ENCODE measurements around the gene LAMA3. TPM values are rescaled to one million over a fixed set of nuclear protein-coding genes. Genes with fewer than 3 reads are reported as not detected.

The LAMA3 gene
- total RNA-seq, 1 experiment from 2014 or later: 8.1 TPM

DNA sequence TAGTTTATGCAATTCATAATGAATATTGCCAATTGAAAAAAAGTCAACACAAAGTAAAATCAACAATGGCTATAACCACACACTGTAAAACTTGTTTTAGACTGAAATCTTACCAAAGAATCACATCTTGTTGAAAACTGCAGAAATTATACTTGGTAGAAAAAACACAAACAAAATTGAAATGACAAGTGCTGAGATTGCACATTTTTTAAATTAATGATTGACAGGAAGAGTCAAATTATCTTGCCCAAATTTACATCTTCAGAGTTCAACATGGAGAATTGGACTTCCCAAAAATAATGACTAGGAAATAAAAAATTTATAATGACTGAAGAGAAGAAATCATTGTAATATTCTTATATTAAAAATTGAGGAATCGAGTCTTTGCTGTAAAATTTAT lies 240.7 kb downstream of the LAMA3 start:
- no peak for DNase-seq (ENCODE audit: low read depth, low spot score)
- in situ Hi-C loops (cut with HindIII; ENCODE audit: low pct_unique_long_range_greater_than_20kb, low sequenced_read_pairs): no loop called here
- ATAC-seq: no peak
- Histone ChIP-seq H3K27ac (ENCODE audit: low read length) (no peak overlapping the region), H3K4me3 (ENCODE audit: low read depth in 2 of 2, low read length in 2 of 2) (no peak overlapping the region), H3K27me3 (ENCODE audit: control insufficient read depth, insufficient read depth, low read length) (no peaks in the 10 kb centered on the region), H3K36me3 (ENCODE audit: control insufficient read depth, insufficient read depth, low read length) (no peaks in the 10 kb centered on the region), H3K4me1 (ENCODE audit: control insufficient read depth, insufficient read depth, low read length) (no peaks in the 10 kb centered on the region), H3K9me3 (ENCODE audit: control insufficient read depth, insufficient read depth, low read depth, low read length) (no peaks in the 10 kb centered on the region)
- ChIA-PET POLR2A (no interaction called here), CTCF (no interaction called here)
- intact Hi-C loops (cut with micrococcal nuclease; ENCODE audit: unreplicated experiment): no loop called here
- TF ChIP-seq SIN3A (IDR thresholded peaks at IDR 0.05; ENCODE audit: borderline replicate concordance, insufficient read depth, low read depth, low read length) (no peak), TCF7L2 (IDR thresholded peaks at IDR 0.05; ENCODE audit: low read depth, low read length) (no peak), POLR2AphosphoS5 (IDR thresholded peaks at IDR 0.05; ENCODE audit: low read depth, low read length) (no peak)
- TF ChIP-seq, protein P1, sequence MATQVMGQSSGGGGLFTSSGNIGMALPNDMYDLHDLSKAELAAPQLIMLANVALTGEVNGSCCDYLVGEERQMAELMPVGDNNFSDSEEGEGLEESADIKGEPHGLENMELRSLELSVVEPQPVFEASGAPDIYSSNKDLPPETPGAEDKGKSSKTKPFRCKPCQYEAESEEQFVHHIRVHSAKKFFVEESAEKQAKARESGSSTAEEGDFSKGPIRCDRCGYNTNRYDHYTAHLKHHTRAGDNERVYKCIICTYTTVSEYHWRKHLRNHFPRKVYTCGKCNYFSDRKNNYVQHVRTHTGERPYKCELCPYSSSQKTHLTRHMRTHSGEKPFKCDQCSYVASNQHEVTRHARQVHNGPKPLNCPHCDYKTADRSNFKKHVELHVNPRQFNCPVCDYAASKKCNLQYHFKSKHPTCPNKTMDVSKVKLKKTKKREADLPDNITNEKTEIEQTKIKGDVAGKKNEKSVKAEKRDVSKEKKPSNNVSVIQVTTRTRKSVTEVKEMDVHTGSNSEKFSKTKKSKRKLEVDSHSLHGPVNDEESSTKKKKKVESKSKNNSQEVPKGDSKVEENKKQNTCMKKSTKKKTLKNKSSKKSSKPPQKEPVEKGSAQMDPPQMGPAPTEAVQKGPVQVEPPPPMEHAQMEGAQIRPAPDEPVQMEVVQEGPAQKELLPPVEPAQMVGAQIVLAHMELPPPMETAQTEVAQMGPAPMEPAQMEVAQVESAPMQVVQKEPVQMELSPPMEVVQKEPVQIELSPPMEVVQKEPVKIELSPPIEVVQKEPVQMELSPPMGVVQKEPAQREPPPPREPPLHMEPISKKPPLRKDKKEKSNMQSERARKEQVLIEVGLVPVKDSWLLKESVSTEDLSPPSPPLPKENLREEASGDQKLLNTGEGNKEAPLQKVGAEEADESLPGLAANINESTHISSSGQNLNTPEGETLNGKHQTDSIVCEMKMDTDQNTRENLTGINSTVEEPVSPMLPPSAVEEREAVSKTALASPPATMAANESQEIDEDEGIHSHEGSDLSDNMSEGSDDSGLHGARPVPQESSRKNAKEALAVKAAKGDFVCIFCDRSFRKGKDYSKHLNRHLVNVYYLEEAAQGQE (IDR thresholded peaks at IDR 0.05; ENCODE audit: insufficient read depth in 1 of 2, low read depth in 2 of 2, low read length in 1 of 2): no peak
- TF ChIP-seq, protein P2, sequence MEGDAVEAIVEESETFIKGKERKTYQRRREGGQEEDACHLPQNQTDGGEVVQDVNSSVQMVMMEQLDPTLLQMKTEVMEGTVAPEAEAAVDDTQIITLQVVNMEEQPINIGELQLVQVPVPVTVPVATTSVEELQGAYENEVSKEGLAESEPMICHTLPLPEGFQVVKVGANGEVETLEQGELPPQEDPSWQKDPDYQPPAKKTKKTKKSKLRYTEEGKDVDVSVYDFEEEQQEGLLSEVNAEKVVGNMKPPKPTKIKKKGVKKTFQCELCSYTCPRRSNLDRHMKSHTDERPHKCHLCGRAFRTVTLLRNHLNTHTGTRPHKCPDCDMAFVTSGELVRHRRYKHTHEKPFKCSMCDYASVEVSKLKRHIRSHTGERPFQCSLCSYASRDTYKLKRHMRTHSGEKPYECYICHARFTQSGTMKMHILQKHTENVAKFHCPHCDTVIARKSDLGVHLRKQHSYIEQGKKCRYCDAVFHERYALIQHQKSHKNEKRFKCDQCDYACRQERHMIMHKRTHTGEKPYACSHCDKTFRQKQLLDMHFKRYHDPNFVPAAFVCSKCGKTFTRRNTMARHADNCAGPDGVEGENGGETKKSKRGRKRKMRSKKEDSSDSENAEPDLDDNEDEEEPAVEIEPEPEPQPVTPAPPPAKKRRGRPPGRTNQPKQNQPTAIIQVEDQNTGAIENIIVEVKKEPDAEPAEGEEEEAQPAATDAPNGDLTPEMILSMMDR (IDR thresholded peaks at IDR 0.05): no peak
- no TSS peak for BruUV-seq (replicated peaks)

DNA sequence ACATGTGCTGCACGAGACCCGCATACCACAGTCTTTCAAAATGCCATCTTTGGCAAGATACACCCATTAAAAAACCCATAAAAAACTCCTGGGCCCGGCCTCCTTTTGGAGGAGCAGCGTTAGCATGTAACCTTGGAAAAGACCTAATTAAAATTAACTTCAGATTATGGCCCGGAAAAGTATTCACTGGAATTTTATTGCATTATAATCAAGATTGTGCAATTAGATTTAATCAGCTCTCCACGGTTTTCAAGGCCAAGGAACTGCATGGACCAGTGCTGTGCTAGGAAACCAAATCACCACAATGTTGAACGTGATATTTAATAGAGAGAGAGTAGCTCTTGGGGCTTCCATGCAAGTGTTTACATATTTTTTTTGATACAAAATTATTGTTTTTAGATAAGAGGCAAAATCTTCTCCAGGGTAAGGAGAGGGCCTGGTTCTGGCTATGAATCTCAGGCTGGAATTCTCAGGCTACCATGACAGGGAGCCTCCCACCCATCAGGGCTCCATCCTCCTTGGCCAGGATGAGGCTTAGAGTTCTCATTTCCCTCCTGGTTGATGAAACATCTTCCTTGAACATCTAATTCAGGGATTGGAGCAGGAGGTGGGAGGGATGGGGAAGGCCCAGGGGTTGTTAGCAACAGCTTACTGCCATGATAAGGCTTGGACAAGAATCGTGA lies 243.3 kb downstream of the LAMA3 start:
- ChIA-PET POLR2A (no interaction called here), CTCF (interaction anchor here (0.6 kb wide), 1 partner anchor 206 kb away, joined by 5 read pairs; the partner anchor contains the start of gene CABYR)
- Histone ChIP-seq H3K27ac (ENCODE audit: low read length) (no peak overlapping the region), H3K27me3 (ENCODE audit: control insufficient read depth, insufficient read depth, low read length) (no peaks in the 10 kb centered on the region), H3K4me1 (ENCODE audit: control insufficient read depth, insufficient read depth, low read length) (no peaks in the 10 kb centered on the region), H3K36me3 (ENCODE audit: control insufficient read depth, insufficient read depth, low read length) (no peaks in the 10 kb centered on the region), H3K9me3 (ENCODE audit: control insufficient read depth, insufficient read depth, low read depth, low read length) (no peaks in the 10 kb centered on the region), H3K4me3 (ENCODE audit: low read depth in 2 of 2, low read length in 2 of 2) (no peak overlapping the region)
- in situ Hi-C loops (cut with HindIII; ENCODE audit: low pct_unique_long_range_greater_than_20kb, low sequenced_read_pairs) (no loop called here), intact Hi-C loops (cut with micrococcal nuclease; ENCODE audit: unreplicated experiment) (no loop called here)
- ATAC-seq (no peak), DNase-seq (ENCODE audit: low read depth, low spot score) (no peak)
- no peak for TF ChIP-seq TCF7L2 (IDR thresholded peaks at IDR 0.05; ENCODE audit: low read depth, low read length)
- TF ChIP-seq SIN3A (IDR thresholded peaks at IDR 0.05; ENCODE audit: borderline replicate concordance, insufficient read depth, low read depth, low read length): no peak
- no TSS peak for BruUV-seq (replicated peaks)

DNA sequence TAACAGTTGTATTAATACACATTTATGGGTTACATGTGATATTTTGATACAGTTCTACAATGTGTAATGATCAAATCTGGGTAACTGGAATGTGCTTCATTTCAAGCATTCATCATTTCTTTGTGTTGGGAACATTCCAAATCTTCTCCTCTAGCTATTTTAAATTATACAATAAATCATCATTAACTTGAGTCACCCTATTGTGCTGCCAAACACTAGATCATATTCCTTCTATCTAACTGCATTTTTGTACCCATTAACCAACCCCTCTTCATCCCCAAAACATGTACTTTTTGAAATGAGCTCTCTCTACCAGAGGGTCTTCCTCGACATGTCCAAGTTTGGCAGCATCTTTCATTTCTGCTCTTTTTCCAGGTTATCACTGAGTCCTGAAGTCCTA lies 244.2 kb downstream of the LAMA3 start:
- Histone ChIP-seq H3K27ac (ENCODE audit: low read length) (no peak overlapping the region), H3K27me3 (ENCODE audit: control insufficient read depth, insufficient read depth, low read length) (no peaks in the 10 kb centered on the region), H3K4me3 (ENCODE audit: low read depth in 2 of 2, low read length in 2 of 2) (no peak overlapping the region), H3K9me3 (ENCODE audit: control insufficient read depth, insufficient read depth, low read depth, low read length) (no peaks in the 10 kb centered on the region), H3K4me1 (ENCODE audit: control insufficient read depth, insufficient read depth, low read length) (no peaks in the 10 kb centered on the region), H3K36me3 (ENCODE audit: control insufficient read depth, insufficient read depth, low read length) (no peaks in the 10 kb centered on the region)
- no TSS peak for BruUV-seq (replicated peaks)
- no peak for ATAC-seq
- no peak for TF ChIP-seq POLR2AphosphoS5 (IDR thresholded peaks at IDR 0.05; ENCODE audit: low read depth, low read length)
- TF ChIP-seq, protein P1 (IDR thresholded peaks at IDR 0.05; ENCODE audit: insufficient read depth in 1 of 2, low read depth in 2 of 2, low read length in 1 of 2): no peak
- no peak for TF ChIP-seq TCF7L2 (IDR thresholded peaks at IDR 0.05; ENCODE audit: low read depth, low read length)
- TF ChIP-seq, protein P2 (IDR thresholded peaks at IDR 0.05): no peak
- TF ChIP-seq SIN3A (IDR thresholded peaks at IDR 0.05; ENCODE audit: borderline replicate concordance, insufficient read depth, low read depth, low read length): no peak
- in situ Hi-C loops (cut with HindIII; ENCODE audit: low pct_unique_long_range_greater_than_20kb, low sequenced_read_pairs) (no loop called here), intact Hi-C loops (cut with micrococcal nuclease; ENCODE audit: unreplicated experiment) (no loop called here)
- ChIA-PET CTCF (no interaction called here), POLR2A (no interaction called here)
- DNase-seq (ENCODE audit: low read depth, low spot score): no peak

Measured in Panc1 (cell line).